IPS DF 19.7 (cell line): ENCODE results near the gene MYRIP.
"Not testable (repeated sequence)": the region's sequence is repeated elsewhere in the genome, so short reads cannot be mapped to it uniquely, and the experiment has no call there.

Experiments used
- DNase-seq: peaks from one replicate; pipeline ENCODE4 v3.0.0-alpha.2; 2013; ENCODE audit warnings: low read depth, low spot score

The MYRIP gene

DNA sequence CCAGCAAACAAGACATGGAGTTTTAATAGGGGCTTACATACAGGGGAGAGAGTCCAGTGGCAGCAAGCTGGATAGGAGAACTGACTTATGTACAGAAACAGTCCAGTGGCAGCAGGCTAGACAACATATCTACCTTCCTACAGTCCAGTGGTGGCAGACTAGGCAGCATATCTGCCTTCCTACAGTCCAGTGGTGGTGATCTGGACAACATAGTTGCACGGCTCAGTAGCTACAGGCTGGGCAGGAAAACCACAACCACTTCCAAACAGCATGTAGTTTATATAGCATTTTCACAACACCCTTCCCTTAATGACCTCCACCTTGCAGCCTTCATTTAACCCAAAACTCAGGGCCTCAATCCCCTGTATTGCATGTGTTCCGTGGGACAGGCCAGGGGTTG, 318.8 kb downstream of the MYRIP start:
- no peak for DNase-seq

DNA sequence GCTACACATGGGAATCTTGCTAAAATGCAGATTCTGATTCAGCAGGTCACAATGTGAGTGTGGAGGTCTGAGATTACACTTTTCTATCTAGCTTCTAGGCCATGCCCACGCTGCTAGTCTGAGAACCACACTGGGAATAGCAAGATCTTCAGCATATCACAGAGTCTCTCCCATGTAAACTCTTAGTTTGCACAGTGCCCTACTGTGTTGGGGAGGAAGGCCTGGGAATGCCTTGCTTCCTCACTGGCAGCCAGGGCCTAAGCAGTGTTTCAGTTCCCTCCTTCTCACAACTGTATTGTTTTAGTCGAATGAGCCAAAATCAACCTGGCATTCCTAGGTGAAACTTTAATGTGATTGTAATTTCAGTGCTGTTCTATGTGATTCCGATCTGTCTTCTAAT, 320.1 kb downstream of the MYRIP start:
- DNase-seq, result no peak

DNA sequence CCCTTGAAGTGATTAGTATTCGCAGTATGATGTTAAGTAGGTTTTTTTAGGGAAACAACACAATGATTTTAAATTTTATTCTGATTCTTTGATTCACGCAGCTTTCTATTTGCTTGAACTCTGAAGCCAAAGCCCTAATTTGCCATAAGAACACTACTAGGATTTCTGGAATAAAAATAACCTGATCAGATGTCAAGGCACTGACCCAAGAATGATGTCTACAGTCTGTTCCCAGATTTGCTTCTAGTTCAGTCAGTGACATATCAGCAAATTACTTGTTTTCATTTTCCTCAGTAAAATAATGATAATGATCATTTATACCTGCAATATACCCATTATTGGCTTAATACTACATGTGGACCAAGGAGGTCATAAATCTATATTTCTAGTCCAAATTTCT, 320.6 kb downstream of the MYRIP start:
- DNase-seq, result no peak

DNA sequence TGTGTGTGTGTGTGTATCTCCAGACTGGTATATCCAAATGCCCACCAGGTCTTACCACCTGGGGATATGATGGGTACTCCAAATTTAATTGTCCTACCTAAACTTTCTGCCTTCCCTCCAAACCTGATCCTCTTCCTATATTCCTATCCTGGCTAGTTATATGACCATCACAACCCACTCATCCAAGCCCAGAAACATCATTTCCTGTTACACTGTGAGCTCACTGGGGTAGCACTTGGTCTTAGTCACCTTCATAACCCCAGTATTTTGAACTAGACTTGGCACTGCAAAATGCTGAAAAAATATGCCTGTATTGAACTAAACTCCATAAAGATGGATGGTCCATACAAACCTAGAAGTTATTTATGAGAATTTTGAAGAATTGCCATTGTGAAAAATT, 321.3 kb downstream of the MYRIP start:
- DNase-seq, result no peak

DNA sequence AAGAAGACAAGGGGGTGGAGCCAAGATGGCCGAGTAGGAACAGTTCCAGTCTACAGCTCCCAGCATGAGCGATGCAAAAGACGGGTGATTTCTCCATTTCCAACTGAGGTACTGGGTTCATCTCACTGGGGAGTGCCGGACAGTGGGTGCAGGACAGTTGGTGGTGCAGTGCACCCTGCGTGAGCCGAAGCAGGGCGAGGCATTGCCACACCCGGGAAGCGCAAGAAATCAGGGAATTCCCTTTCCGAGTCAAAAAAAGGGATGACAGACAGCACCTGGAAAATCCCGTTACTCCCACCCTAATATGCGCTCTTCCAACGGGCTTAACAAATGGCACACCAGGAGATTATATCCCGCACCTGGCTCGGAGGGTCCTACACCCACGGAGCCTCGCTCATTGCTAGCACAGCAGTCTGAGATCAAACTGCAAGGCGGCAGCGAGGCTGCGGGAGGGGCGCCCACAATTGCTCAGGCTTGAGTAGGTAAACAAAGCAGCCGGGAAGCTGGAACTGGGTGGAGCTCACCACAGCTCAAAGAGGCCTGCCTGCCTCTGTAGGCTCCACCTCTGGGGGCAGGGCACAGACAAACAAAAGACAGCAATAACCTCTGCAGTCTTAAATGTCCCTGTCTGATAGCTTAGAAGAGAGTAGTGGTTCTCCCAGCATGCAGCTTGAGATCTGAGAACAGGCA, 324.6 kb downstream of the MYRIP start:
- not testable (repeated sequence) for DNase-seq

DNA sequence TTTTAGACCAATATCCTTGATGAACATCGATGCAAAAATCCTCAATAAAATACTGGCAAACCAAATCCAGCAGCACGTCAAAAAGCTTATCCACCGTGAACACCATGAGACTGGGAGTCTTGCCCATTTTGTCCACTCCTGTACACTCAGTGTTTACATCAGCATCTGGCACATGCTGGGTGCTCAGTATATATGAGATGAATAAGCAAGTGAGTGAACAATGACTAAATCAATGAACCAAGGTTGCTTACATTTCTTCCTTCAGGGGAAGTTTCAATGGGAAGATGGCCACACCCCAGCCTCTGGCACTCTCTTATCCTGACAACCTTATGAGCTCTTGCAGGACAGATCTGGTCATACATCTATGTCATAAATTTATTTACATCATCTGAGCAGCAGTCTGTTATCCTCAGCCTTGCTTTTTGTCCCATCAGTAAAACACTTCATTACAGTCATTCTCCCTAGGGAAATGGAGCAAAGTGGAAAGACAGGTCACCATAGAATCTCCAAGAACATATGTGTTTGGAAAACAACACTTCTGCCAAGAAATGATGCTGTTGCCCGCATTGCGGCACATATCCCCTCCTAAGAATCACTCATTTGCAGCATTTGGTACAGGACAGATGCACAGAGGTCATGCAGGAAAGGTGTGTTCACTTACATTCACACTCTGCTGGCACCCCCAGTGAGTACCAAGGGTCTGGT, 328.3 kb downstream of the MYRIP start:
- DNase-seq, result no peak

DNA sequence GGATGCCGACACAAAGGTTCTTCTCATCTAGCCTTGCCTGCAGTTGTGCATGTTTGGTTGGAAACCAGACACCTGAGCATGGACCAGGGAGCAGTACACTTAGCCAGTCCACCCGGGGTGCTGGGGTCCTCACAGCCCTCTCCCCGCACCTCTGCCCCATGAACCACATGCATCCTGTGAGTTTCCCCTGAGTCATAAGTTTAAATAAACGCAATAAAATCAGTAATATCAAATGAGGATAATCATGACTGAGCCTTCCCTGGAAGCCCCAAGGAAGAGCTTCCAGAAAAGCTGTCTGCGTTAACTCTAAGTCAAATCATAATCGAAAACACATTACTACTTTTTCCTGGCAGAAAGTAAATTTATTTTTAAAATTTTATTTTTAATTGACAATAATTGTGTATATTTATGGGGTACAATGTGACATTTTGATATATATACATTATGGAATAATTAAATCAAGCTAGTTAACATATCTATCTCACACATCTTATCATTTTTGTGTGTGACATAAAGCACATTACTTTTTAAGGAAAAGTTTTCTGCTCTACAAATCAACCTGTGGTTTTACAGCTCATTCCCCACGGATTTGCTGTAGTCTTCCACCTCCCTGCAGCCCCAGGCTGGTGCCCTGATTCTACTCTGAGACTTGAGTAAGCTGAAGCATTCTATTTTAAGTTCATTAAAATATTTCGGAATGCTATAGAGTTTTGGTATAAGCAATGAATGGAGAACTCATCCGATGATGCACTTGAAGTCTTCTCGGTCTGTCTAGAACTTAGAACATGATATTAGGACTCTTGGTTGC, 334.1 kb downstream of the MYRIP start:
- no peak for DNase-seq

DNA sequence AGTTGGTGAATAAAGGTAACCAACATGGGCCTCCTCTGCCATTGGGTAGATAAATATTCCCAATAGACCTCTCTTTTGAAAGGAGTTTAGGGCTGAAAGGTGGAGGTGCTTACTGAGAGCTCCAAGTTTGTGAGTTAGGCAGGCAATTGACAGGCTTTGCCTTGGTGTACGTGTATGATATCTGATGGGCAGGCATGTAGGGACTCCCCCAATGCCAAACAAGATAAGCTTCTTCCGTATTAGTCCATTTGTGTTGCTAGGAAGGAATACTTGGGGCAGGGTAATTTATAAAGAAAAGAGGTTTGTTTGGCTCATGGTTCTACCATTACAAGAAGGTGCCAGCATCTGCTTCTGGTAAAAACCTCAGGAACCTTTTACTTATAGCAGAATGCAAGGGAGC, 339.4 kb downstream of the MYRIP start:
- no peak for DNase-seq

DNA sequence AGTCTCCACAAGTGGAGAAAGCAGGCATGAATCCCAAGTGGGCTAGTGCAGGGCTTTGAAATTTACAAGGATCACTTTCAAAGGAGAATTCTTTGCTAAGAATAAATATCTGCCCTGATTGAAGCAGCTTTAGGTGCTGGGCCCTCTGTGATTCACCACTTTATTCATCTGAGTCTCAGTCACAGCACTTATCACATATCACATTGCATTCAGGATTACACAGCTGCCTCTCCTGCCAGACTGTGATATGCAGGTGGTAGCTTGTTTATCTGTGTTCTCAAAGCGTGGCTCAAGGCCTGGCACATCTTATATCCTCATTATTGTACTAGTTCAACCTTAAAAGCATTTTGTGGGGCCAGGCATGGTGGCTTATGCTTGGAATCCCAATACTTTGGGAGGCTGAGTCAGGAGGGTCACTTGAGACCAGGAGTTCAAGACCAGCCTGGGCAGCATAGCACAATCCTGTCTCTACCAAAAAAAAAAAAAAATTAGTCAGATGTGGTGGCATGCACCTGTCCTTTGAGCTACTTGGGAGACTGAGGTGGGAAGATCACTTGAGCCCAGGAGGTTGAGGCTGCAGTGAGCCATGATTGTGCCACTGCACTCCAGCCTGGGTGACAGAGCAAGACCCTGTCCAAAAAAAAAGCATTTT, 343.2 kb downstream of the MYRIP start:
- DNase-seq, result no peak

DNA sequence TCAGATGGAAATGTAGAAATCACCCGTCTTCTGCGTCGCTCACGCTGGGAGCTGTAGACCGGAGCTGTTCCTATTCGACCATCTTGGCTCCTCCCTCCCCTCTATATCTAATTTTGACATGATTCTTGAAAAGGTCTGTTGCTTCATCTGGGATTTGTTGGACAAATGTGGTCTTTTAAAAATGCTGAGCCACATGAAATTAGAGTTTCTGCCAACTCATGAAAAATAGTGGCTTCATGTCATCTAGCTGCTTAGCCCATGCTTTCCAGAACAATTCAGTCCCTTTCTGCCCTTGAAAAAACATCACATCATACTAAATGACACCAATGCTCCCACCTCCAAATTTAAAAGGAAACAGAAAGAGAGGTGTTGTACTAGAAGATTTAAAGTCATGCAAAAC, 351.5 kb downstream of the MYRIP start:
- no peak for DNase-seq

DNA sequence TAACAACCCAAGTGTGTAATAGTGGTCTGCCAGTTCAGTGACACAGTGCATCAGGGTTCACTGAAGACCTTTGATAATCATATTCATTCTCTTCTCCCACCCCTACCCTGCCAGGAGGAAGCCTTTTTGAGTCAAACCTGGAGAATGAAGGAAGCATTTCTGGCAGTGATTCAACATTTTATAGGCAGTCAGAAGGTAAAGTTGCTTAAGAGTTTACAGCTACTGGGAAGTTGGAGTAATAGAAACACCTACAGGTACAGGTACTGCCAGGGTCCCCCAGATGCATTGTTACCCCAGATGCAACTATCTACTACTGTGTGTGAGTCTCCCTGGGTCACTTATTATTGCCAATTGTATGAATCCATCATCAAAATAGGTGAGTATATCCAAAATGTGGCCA, 353.2 kb downstream of the MYRIP start:
- DNase-seq, result no peak

DNA sequence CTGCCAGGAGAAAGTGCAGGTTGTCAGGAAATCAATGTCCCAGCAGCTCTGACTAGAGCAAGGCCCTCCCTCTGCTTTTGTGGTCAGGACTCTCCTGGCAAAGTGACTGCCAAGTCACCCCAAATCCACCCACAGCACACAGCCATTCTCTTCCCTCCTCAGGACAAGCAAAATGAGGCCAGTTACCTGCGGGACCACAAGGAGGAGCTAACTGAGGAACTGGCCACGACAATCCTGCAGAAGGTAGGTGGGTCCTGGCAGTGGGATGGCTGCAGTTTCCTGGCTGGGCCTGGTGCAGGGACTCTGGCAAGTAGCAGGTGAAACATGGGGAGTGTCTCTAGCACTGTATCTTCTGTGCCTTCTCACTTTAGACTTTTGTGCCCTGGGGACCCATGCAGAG, 357.6 kb downstream of the MYRIP start:
- DNase-seq, result no peak

DNA sequence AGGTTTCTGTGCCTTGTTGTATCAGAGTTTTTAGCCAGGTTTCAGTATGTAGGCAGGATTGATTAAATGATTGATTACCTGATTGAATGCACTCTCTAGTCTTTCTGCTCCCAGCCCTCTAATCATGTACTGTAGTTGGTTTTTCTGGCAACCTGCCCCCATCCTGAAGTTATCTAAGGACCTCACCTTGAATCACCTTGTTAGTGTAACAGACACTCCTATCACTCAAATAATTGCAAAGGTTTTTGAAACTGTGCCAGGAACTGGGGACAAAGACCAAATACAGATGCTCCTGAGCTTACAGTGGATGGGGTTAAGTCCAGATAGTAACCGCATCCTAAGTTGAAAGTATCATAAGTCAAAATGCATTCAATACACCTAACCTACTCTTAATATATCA, 358.5 kb downstream of the MYRIP start:
- DNase-seq, result no peak

DNA sequence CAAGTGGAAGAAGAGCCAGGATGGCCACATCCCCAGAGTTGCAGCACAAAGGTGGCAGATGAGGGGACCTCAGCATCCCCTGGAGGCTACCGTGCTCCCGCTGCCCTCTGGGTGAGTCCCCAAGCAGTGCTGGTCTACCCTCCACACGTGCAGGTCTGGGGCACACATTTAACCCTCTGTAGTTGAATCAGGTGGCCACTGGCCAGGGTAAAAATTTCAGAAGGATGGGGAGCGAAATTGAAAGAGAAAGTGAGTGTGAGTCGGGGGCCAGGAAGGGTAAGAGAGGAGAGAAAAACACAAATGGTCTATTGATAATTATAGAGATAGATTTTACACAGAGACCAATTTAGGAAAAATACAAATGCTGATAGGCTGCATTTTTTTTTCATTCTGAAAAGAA, 360.6 kb downstream of the MYRIP start:
- no peak for DNase-seq

DNA sequence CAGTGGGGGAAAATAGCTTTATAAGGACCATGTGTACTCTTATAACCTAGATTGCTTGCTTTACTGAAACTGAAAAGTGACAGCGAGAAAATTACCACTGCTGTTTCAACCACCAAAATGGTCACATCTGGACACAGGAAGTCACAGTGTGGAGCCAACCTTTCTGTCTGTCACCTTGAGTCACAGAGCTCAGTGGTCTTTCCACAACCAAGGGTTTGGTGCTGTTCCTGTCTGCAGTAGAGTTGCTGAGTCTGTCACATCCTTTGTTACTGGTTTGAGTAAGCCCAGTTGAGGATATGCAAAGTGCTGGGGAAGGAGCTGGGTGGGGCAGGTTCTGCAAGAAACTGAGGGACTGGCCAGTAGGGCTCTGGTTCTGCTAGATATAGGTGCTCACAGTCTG, 361.0 kb downstream of the MYRIP start:
- no peak for DNase-seq

DNA sequence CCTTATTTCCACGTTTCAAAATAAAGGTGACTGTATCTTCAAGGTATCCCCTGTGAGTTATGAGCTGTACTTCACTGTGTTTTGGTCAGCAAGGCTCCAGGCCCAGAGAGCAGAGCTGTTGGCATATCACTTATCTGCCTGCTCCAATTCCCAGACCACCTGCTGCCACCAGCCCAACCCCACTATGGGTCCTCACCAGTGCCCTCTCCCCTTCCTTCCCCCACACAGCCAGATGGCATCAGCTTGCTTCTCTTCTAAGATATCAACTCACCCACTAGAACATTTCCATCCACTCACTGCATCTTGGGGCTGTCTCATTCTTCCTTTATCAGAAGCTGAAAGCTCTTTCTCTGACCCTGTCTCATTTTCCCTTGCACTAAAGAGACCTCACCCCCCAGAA, 363.2 kb downstream of the MYRIP start:
- no peak for DNase-seq

DNA sequence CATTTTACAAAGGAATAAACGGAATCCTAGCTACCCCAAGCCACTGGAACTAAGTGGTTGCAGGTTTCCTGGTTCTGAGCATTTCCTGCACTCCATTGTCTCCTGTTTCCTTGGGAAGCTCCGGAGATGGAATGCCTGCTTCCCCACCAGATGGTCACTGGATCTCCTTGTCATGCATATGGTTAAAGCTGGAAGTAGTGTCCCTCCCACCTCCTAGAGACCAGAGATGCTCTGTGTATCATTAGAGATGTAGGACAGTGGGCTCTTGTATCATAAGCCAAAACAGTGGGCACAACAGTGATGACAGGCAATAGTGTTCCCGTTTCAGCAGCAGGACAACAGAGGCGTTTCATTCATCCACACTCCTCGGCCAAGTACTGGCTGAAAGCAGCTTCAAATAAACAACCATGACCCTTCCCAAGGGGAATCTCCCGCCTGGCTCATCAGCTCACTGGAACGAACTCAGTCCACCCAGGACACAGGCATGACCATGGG, 363.9 kb downstream of the MYRIP start:
- no peak for DNase-seq

DNA sequence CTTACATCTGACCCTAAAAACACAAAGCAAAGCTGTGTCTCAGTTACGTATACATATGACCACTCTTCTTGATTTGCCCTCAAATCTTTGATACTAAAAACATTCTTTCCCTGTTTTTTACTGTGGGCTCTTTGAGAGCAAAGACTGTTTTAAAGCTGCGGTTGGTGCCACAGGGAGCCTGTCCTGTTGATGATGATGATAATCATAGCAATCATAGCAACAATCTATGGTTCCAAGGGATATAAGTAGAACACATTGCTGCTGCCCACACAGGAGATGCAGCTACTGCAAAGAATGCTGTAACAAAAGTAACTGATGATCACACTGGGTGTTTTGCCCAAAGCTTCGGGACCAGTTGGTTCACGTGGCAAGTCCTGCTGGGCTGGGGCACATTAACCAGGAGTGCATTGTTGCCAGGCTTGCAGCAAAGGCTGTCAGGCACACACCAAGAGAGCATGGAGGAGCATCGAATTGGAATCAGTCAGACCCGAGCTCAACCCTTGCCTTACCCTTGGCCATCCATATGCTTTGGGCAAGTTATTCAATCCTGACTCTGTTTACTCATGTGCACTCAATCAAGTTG, 368.7 kb downstream of the MYRIP start:
- DNase-seq, result no peak

DNA sequence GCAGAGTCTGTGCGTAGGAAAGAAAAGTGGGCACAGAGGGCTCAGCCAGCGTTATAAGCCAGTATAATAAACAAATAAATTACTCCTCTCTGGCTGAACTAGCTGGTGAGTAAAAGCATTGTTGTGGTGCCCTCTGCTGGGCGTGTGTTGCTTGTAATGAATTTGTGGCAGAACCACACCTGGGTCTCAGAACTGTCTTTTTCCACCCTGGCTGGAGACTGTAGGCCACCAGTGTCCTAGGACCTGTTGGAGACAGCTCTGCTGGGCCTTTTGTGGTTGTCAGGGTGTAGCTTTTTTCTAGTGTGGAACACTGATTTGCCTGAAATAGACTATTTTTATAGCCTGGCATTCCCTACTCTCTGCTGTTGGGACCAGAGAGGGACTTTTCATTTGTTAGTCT, 369.6 kb downstream of the MYRIP start:
- DNase-seq, result no peak

DNA sequence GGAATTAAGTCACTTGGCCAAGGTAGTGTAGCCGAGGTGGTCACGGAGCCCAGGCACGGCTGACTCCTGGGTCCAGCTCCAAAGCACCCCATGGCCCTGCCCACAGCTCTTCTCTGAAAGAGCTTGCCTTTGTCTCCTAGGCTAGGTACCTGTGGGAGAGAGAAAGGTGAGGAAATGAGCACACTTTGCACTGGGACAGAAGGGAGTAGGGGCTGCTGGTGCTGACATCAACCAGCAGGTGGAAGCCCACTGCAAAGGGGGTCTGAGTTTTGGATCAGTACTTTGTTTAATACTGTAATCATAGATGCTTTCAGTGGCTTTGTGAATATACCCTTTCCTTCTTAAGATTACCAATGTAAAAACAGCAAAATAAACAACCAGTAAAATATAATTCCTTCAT, 371.8 kb downstream of the MYRIP start:
- no peak for DNase-seq

DNA sequence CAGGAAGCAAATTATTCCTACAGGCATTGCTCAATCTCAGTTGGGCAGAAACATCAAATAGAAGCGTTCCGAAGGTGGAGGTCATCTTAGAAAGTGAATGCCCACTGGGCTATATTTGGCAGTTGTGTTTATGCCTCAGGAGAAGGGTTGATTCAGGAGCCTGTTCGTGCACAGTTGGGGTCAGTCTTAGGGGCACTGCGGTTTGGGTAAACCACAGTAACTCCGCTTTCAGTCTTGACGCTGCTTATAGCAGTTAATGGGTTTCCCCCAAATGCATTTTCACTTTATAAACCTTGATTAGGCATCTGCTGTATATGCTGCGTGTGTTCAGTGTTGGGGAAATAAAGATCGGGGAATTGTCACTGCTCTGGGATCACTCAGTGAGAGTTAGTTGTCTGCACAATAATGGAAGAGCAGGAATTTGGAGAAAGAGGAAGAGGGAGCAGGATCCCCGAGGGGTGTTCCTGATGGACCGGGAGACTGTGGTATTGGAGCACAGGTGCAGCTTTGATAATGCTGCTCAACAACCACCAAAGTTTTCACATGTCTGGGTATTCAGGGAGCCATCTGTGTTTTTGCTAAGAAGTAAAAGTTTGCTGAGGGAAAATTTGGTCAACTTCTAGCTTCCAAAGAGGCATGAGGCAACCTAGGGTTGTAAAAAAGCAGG, 375.8 kb downstream of the MYRIP start:
- no peak for DNase-seq
